HUDEP-2 (cell line): ENCODE measurements around the gene KCP.
"Not testable (repeated sequence)": the region's sequence is repeated elsewhere in the genome, so short reads cannot be mapped to it uniquely, and the experiment has no call there.

Experiments
- DNase-seq, 76 experiments: peaks; one replicate each; lab custom pipeline; 2025; ENCODE audit not compliant: unreplicated experiment in 76 of 76; lab: John Stamatoyannopoulos, UW

The KCP gene

DNA sequence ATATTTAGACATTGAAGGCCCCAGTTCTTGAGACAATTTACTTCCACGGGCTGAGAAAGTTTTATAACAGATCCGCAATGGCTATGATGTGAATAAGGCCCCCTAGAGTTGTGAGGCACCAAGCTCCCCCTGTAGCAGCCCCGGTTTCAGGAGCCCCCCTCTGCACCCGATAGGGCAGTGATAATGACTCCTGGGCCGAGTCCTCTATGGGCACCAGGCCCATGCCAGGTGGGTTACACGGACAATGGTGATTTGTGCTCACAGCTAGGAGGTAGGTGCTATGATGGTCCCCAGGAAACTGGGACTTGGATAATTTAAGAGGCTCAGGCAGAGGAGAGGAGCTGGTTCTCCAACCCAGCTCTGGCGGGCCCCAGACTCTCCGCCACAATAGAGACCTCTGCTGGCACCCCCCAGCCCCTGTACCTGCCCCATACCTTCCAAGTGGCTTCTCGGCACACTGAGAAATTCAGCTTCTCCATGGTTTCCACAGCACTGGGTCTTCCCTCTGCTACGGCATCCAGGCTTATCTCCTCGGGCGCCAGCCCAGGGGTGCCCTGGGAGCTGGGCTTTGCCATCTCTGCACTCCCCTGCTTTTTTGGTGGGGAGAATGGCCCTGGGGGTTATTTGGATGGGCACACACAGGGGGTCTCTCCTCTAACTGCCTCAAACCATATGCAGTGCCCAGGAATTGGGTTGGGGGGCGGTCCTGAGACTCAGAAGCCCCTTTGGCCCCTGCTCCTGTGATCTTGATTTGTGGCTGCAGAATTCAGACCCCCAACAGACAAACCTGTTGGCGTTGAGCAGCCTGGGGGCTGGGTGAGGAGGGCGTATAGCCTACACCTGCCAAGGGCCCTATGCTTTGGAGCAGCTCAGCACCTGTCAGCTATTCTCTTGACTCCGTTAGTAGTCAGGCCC lies 12.2 kb upstream of the KCP start:
- DNase-seq: no peak

- no peak for DNase-seq
These were observed 11.4 kb upstream of the KCP start for GRCh38 chr7:128921866-128922440.

- DNase-seq: no peak
These were observed 10.5 kb upstream of the KCP start for GRCh38 chr7:128920913-128921582.

DNA sequence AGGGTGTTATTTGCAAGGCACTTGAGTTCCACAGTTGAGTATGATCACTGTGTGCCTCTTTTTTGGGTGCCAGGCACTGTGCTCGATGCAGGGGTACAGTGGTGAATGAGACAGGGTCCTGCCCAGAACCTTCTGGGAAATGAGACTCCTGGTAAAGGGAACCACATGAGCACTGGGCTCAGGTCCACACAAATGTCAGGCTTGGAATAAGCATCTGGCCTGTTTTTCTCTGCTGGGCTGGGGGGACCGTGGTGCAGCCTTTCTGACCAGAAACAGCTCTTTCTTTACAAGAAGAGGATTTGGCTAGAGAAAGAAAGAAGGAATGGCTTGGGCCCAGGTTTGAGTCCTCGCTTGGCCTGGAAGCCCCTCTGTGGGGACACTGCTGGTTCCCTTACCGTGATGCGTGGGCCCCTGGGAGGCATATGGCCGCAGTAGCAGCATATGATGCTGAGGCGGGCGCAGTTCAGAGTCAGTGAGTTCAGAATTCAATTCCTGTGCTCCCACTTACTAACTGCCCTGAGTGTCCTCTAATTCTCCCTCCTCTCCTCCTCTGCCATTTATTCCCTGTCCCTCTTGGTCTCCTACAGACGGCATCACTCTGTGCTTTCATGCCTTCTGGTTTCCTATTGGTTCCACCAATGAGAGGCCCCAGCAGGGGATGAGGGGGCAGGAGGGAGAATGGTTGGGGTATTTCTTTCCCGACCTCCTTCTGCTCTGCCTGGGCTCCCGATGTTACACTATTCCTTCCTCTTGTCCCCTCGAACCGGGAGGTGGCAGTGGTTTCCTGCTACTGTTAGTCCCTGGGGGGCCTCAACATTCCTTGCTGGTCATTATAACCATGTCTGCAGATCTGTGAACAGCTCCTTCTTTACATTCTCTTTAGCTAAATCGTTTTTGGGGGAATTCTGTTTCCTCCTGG lies 9.6 kb upstream of the KCP start:
- no peak for DNase-seq

DNA sequence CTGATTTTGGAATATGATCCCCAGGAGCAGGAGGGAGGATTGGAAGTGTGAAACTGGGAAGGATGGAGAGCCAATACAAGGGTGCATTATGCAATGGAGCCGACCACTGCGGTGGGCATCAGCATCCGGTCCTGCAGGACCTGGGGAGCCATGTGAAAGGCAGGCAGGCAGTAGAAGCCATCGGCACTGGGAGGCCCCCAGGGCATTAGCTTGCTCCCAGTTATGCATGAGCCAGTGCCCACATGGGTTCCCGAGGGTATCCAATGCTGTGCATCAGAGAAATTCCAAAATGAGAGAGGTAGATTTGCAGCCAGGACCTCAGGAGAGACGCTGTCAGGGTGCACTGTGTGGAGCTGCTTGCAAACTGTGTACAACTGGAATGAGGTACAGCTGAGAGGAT lies 8.7 kb upstream of the KCP start:
- no peak for DNase-seq

DNA sequence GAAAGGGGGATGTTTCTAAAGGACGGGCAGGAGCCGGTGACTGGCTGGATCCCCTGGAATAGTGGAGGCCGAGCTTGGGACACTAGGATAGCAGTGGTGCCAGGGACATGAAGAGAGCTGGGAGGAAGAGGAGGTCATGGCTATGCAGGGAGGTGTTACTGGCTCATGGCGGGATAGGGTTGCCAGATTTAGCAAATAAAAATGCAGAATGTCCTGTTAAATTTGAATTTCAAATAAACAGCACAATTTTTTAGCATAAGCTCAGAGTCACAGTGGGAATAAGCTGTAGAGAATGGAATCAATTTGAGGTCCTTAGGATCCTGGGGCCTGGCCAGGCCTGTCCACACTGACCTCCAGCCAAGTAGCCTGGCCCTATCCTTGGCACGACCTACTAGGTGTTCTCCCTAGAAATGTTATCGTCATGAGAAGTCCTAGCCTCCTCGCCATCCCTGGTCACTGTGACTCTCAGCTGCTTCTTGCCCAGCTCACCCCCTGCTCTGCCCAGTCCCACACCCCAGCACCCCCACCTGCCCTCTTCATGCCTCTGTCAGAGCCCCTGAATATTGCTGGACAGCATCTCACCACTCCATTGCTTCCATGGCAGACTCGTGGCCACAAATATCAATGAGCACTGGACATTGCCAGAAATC lies 7.6 kb upstream of the KCP start:
- no peak for DNase-seq

DNA sequence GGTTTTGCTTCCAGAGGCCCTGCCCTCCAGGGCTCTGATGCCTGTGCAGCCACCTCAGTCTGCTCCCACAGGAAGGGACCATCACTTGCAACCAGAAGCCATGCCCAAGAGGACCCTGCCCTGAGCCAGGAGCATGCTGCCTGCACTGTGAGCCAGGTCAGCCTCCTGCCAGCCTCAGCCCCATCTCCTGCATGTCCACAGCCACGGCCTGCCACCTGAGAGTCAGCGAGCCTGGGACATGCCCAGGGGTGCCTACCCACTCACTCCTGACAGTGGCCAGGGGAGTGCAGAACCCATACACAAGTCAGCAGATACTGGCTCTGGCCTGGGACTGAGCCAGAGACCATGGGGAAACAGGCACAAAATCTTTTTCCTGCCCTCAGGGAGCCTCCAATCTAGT lies 6.6 kb upstream of the KCP start:
- DNase-seq: no peak

- DNase-seq: no peak
These were observed 6.1 kb upstream of the KCP start for GRCh38 chr7:128916643-128916915.

DNA sequence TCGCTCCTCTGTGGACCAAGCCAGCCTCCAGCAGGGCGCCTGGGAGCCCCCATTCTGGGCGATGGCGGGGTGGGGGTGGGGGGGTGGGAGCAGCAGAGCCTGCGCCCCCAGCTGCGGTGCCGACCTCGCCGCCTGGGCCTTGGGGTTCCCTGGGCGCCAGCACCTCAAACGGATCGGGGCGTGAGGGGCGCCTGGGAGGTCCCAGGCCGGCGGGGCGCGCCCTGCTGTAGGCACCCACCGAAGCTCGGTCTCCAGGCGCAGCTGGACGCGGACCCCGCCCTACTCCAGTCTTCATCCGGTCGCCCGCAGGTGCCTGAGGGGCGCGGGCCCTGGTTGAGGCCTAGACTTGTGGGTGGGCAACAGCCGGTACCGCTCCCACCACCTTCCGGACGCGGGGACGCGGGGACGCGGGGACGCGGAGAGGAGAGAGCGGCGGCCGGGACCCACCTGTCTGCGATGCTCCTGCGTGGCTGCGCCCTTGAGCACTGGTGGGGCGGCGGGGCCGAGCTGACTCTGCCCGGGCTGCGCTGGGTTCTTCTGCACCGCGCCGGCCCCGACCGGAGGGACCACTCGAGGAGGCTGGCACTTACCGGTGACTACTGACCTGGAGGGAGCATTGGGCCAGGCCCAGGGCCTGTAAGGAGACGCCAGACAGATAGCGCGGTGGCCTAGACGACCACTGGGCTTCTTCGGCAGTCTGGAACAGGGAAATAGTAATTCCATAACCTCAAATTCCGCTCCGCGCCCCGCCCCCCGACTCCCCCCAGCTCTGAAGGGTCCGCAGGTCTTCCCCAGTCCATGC lies 5.5 kb upstream of the KCP start:
- no peak for DNase-seq

DNA sequence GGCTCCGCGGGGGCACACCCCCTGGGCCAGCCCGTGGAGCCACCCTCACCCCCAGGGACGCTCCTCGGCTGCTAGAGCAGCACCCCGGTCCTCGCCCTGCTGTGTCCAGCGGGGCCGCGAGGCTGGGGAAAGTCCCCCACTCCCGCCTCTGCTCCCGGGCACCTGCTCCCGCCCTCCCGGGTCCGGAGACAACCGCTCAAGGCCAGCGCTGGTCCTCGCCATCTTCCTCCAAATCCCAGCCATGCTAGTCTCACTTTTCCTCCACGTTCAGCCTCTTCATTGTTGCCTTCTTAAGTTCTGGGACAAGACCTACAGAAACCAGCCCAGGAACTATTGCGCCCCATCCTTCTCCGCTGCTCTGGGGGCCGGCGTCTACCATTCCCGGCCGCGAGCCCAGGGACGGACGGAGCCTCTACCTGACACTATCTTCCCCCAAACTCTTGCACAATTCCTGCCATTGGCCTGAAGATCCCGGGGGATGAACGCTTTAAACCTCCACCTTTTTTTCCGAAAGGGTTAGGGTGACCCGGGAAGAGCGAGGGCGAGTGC lies 4.8 kb upstream of the KCP start:
- no peak for DNase-seq

DNA sequence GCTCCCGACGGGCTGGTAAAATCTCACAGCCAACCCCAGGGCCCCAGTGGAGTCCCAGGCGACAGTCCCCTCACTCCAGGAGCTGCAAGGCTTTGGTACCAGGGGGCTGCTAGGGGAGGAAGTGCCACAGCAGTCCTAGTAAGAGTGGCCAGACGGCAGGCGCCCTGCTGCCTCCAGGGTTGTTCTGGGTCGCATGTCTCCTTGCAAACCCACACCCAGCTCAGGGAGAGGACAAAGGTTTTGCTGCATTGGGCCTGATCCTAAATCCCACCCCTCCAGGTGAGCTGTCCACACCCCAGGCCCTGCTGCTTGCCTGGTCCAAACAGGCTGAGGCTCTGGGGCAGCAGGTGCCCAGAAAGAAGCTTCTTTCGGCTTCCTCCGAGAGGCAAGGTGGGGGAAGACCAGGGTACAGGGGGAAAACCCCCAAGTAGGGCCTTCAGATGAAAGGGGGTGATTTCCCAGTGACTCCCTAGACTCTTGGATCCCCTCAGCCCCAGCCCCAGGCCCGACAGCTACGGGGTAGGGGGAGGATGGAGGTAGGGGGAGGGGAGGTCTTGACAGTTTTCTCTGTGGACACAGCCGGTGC lies 4.2 kb upstream of the KCP start:
- DNase-seq: no peak

DNA sequence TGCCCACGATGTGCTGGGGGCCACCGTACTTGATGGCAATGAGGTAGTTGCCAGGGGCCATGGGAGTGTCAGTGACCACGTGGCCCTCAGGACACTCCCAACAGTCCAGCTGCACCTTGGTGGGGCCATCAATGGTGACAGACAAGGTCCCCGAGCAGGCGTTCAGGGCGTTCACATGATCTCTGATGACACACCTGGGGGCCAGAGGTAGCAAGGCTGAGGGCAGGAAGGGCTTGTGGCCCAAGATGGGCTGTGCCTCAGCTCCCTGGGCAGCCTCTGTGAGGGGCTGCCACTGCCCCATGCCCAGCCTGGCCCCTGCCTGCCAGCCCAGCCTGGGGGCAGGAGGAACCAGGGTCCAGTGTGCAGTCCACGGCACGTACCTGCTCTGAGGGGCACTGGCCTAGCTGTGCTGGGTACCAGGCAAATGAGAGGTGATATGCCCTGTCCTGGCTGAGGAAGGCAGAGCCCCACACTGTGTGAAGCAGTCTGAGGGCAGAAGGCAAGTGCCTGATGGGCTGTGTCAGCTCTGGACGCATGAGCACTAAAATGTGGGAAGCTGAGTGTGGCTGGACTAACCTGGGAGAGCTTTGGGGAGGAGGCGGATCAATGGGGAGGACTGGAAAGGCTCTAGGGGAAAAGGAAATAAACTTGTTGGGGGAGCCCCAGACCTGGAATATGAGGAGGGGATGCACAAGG lies 3.5 kb upstream of the KCP start:
- no peak for DNase-seq

DNA sequence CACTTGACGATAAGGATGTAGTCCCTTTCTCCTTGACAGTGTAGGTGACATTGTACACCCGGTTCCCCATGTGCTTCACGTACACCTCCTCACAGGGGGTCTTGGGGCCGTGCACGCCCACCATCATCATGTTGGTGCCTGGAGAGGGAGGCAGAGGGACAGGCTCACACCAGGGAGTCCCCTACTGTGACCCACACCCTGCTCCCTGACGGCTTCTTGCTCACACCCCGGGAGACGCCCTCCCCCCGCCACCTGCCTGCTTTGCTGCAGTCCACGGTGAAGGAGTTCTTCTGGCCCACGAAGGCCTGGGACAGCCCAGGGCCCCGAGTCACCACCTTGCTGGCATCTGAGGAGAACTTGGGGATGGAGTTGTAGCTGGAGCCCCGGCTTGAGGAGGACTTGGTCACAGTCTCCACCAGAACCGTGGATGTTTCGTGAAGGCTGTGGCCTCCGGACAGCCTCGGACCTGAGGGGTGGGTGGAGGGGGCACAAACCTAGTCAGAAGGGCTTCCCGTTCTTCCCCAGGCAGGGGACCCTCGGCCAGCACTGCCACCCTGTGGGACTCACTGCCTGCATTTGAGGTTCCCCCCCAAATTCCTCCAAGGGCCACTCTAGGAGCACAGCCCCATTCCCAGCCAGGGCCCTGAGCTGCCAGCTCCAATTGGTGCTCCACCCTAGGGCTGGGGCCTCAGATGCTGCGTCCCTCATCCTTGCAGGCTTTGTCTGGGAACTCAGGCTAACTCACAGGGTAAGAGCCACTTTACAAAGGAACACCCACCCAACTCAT lies 2.4 kb upstream of the KCP start:
- DNase-seq: not testable (repeated sequence)

DNA sequence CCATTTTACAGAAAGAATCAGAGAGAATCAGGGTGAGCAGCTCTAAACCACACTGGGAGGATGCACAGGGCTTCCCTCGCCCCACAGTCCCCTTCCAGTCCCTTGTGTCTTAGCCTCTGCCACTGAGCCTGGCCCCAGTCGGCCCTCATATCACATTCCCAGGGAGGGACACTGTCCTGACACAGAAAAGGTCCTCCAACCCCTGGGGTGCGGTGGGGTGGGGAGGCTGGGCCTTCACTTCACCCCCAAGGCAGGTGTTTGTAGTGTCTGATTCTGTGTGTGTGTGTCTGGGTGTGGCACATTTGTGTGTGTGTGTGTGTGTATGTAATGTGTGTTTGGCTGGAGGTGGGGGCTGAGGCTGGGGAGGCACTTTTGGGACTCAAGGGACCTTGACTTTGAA lies 1.8 kb upstream of the KCP start:
- no peak for DNase-seq

- no peak for DNase-seq
These were observed 1.0 kb upstream of the KCP start for GRCh38 chr7:128911423-128912031.

GRCh38 chr7:128909625-128910568 lies 612 bp downstream of the KCP start:
- DNase-seq: no peak
